OCI-LY7 (cell line): ENCODE data around the gene TLE6.

Source experiments
- EZH2phosphoT487 ChIP-seq: fragments of 200-600 bp; sonication (generic); IDR thresholded peaks from 2 replicates; pipeline ENCODE4 v1.6.1; 2018; ENCODE audit warnings: low read depth, borderline replicate concordance, mild to moderate bottlenecking, mixed run types, antibody characterized with exemption, low read length, moderate library complexity, mixed read lengths
- TF ChIP-seq, protein P1 (sequence below): fragments of 200-600 bp; sonication (generic); conservative IDR thresholded peaks from 2 replicates; pipeline ENCODE4 v1.5.1; 2014; ENCODE audit warnings: mild to moderate bottlenecking, antibody characterized with exemption, low read length, moderate library complexity, mixed read lengths

DNA sequence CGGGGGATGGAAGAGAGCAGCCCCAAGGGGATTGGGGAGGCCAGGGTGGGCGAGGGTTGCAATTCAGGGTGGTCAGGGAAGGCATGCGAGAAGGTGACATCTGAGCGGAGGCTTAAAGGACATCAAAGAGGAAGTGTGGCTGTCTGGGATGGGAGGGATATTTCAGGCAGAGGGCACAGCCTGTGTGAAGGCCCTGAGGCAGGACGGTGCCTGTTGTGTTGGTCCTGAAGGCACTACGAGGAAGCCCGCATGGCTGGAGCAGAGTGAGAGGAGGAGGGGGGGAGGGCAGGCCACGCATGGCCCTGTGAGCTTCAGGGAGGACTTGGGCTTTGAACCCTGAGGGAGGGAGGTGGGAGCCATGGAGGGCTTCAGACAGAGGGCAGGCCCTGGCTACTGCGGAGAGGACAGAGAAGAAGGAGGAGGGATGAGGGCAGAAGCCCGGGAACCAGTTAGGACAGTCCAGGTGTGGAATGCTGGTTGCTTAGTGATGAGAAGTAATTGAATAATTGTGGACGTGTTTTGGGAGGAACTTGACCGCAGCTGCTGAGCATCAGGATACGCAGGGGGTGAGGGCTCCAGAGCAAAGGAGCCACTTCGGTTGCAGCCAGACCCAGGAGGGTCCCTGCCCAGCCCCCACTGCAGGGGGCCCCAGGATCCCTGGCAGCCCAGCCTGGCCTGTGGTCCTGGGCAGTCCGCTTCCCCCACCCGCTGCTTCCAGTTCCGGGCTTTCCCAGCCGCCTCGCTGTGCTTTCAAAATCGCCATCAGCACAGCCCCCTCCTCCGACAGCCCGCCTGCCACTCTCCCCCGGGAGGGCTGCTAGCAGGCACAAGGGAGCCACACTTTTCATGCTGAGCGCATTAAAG lies 6.2 kb downstream of the TLE6 start:
- TF ChIP-seq, protein P1, sequence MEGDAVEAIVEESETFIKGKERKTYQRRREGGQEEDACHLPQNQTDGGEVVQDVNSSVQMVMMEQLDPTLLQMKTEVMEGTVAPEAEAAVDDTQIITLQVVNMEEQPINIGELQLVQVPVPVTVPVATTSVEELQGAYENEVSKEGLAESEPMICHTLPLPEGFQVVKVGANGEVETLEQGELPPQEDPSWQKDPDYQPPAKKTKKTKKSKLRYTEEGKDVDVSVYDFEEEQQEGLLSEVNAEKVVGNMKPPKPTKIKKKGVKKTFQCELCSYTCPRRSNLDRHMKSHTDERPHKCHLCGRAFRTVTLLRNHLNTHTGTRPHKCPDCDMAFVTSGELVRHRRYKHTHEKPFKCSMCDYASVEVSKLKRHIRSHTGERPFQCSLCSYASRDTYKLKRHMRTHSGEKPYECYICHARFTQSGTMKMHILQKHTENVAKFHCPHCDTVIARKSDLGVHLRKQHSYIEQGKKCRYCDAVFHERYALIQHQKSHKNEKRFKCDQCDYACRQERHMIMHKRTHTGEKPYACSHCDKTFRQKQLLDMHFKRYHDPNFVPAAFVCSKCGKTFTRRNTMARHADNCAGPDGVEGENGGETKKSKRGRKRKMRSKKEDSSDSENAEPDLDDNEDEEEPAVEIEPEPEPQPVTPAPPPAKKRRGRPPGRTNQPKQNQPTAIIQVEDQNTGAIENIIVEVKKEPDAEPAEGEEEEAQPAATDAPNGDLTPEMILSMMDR = no peak
- TF ChIP-seq EZH2phosphoT487 = no peak
